PC-3 (cell line): ENCODE measurements around the gene SLC4A5. TPM values are rescaled to one million over a fixed set of nuclear protein-coding genes. Genes with fewer than 3 reads are reported as not detected.

Source experiments
- ATAC-seq: fragments of 200-7000 bp; cut with Tn5 transposase; 2 replicates; pipeline ENCODE4 v1.9.1; 2020; ENCODE audit warnings: mild to moderate bottlenecking, moderate library complexity
- BruUV-seq: library from RNA; stranded (reverse); fragments of 400-500 nt; replicated peaks from 2 replicates; lab custom pipeline; 2021; lab: Mats Ljungman, UMichigan
- CTCF ChIA-PET: fragments of 300-600 bp; sonication (Branson Sonifier 250); formaldehyde crosslinking; loops from one replicate; lab custom pipeline; 2022; ENCODE audit warnings: antibody characterized with exemption; lab: Charles Lee
- POLR2A ChIA-PET: fragments of 300-600 bp; sonication (Branson Sonifier 250); formaldehyde crosslinking; loops from one replicate; lab custom pipeline; 2022; ENCODE audit warnings: antibody characterized with exemption; ENCODE audit not compliant: unreplicated experiment; lab: Charles Lee
- DNase-seq: peaks from one replicate; pipeline ENCODE4 v3.0.0-alpha.2; 2015
- H2AFZ ChIP-seq: fragments of 300-600 bp; sonication (generic); 2 replicates; pipeline ENCODE4 v1.6.0; 2016; ENCODE audit warnings: antibody characterized with exemption, low read length
- H3F3A ChIP-seq: fragments of 300-600 bp; sonication (generic); one replicate; pipeline ENCODE4 v1.6.0; 2017; ENCODE audit warnings: antibody characterized with exemption, low read length, control low read depth, mild to moderate bottlenecking; ENCODE audit not compliant: unreplicated experiment
- H3K27ac ChIP-seq: fragments of 300-600 bp; sonication (generic); 2 replicates; pipeline ENCODE4 v1.5.1; 2016; ENCODE audit warnings: mild to moderate bottlenecking, low read length
- H3K27me3 ChIP-seq: fragments of 300-600 bp; sonication (generic); 2 replicates; pipeline ENCODE4 v1.6.1; 2016; ENCODE audit warnings: low read length, mixed read lengths
- H3K36me3 ChIP-seq: fragments of 300-600 bp; sonication (generic); 2 replicates; pipeline ENCODE4 v1.6.1; 2016; ENCODE audit warnings: low read depth, mixed run types, low read length, mixed read lengths
- H3K4me1 ChIP-seq: fragments of 300-600 bp; sonication (generic); 2 replicates; pipeline ENCODE4 v1.5.1; 2016; ENCODE audit warnings: low read length; ENCODE audit not compliant: insufficient read depth
- H3K4me2 ChIP-seq: fragments of 300-600 bp; sonication (generic); 2 replicates; pipeline ENCODE4 v1.6.0; 2016; ENCODE audit warnings: low read length
- H3K4me3 ChIP-seq: fragments of 300-600 bp; sonication (generic); 2 replicates; pipeline ENCODE4 v1.5.1; 2016; ENCODE audit warnings: mild to moderate bottlenecking, low read length, mixed read lengths
- H3K79me2 ChIP-seq: fragments of 300-600 bp; sonication (generic); 2 replicates; pipeline ENCODE4 v1.6.1; 2017; ENCODE audit warnings: low read length, mixed read lengths
- H3K9ac ChIP-seq: fragments of 300-600 bp; sonication (generic); 2 replicates; pipeline ENCODE4 v1.6.0; 2016; ENCODE audit warnings: mild to moderate bottlenecking, low read length
- H3K9me2 ChIP-seq: fragments of 300-600 bp; sonication (generic); replicated peaks from 2 replicates; pipeline ENCODE4 v1.6.1; 2016; ENCODE audit warnings: mixed run types, low read length, mixed read lengths
- H3K9me3 ChIP-seq: fragments of 300-600 bp; sonication (generic); 2 replicates; pipeline ENCODE4 v1.6.1; 2016; ENCODE audit warnings: low read length, mixed read lengths
- H4K20me1 ChIP-seq: fragments of 300-600 bp; sonication (generic); 2 replicates; pipeline ENCODE4 v1.6.1; 2016; ENCODE audit warnings: low read length, mixed read lengths
- CTCF ChIP-seq: fragments of 300-600 bp; sonication (generic); conservative IDR thresholded peaks from 2 replicates; pipeline ENCODE4 v1.5.1; 2017; ENCODE audit warnings: antibody characterized with exemption, low read depth, mild to moderate bottlenecking, low read length
- EZH2 ChIP-seq: fragments of 300-600 bp; sonication (generic); IDR thresholded peaks from one replicate; pipeline ENCODE4 v1.6.1; 2017; ENCODE audit warnings: antibody characterized with exemption, mild to moderate bottlenecking, low read length; ENCODE audit not compliant: unreplicated experiment
- EZH2phosphoT487 ChIP-seq: fragments of 300-600 bp; sonication (generic); IDR thresholded peaks from 2 replicates; pipeline ENCODE4 v1.6.1; 2018; ENCODE audit warnings: mild to moderate bottlenecking, antibody characterized with exemption, low read length, borderline replicate concordance
- intact Hi-C: fragments of 100-400 bp; cut with micrococcal nuclease; formaldehyde crosslinking; loops from 2 replicates; pipeline ENCODE4 v1.9.0; 2023
- total RNA-seq: library from RNA; depleted of rRNA; stranded (reverse); fragments of >200 nt; gene quantifications from 2 replicates; pipeline ENCODE4 v1.2.3, GENCODE V29; 2014

The SLC4A5 gene
- total RNA-seq, 1 experiment from 2014 or later, result 2.4 TPM

- ChIA-PET POLR2A (no interaction called here), CTCF (no interaction called here)
- Histone ChIP-seq H3K4me2 (no peak overlapping the region), H3K27me3 (no peaks in the 10 kb centered on the region), H3K36me3 (no peaks in the 10 kb centered on the region), H3K4me1 (peaks cover 5% of the 10 kb centered on the region; the same call in 1 of the 2 replicates), H3K27ac (no peak overlapping the region), H3K9me3 (no peaks in the 10 kb centered on the region), H3K9ac (no peak overlapping the region), H3K4me3 (no peak overlapping the region), H3F3A (no peaks in the 10 kb centered on the region), H3K9me2 (no peaks in the 10 kb centered on the region), H2AFZ (no peak overlapping the region), H4K20me1 (peaks cover 7% of the 10 kb centered on the region), H3K79me2 (peaks cover 14% of the 10 kb centered on the region)
- no TSS peak for BruUV-seq
- DNase-seq (no peak), ATAC-seq (no peak)
- no peak for TF ChIP-seq CTCF
- TF ChIP-seq EZH2, result no peak
- TF ChIP-seq EZH2phosphoT487, result no peak
- intact Hi-C loops, result loop anchor here (5.0 kb wide), 1 partner anchor 263 kb away; the partner anchor contains the start of genes INO80B and WBP1
Measured at GRCh38 chr2:74194799-74195198, 148.4 kb downstream of the SLC4A5 start.

GRCh38 chr2:74191596-74192380 is 151.4 kb downstream of the SLC4A5 start:
- ChIA-PET CTCF (interaction anchor here (0.7 kb wide), 1 partner anchor 365 kb away, joined by 3 read pairs; no protein-coding TSS in a partner anchor), POLR2A (interaction anchor here (0.6 kb wide), 1 partner anchor 13 kb away, joined by 3 read pairs; the partner anchor contains the start of gene MOB1A)
- Histone ChIP-seq H3K4me1 (no peaks in the 10 kb centered on the region), H3K4me3 (no peak overlapping the region), H3K9me3 (no peaks in the 10 kb centered on the region), H3K27me3 (no peaks in the 10 kb centered on the region), H3K4me2 (no peak overlapping the region), H3K79me2 (no peaks in the 10 kb centered on the region), H2AFZ (no peak overlapping the region), H3K27ac (no peak overlapping the region), H3K9me2 (no peaks in the 10 kb centered on the region), H4K20me1 (no peaks in the 10 kb centered on the region), H3K36me3 (no peaks in the 10 kb centered on the region), H3K9ac (no peak overlapping the region), H3F3A (no peaks in the 10 kb centered on the region)
- DNase-seq (no peak), ATAC-seq (no peak)
- no TSS peak for BruUV-seq
- intact Hi-C loops, result no loop called here
- TF ChIP-seq EZH2 (no peak), EZH2phosphoT487 (no peak), CTCF (no peak)

- Histone ChIP-seq H3K4me2 (no peak overlapping the region), H3K36me3 (no peaks in the 10 kb centered on the region), H3K9ac (no peak overlapping the region), H2AFZ (no peak overlapping the region), H3F3A (no peaks in the 10 kb centered on the region), H3K4me1 (no peaks in the 10 kb centered on the region), H3K79me2 (no peaks in the 10 kb centered on the region), H3K27ac (no peak overlapping the region), H3K9me2 (no peaks in the 10 kb centered on the region), H3K9me3 (no peaks in the 10 kb centered on the region), H4K20me1 (no peaks in the 10 kb centered on the region), H3K4me3 (no peak overlapping the region), H3K27me3 (no peaks in the 10 kb centered on the region)
- no peak for TF ChIP-seq CTCF
- TF ChIP-seq EZH2, result no peak
- no peak for TF ChIP-seq EZH2phosphoT487
- intact Hi-C loops, result no loop called here
- CTCF ChIA-PET, result no interaction called here
- no peak for ATAC-seq
- DNase-seq, result no peak
- POLR2A ChIA-PET, result no interaction called here
- no TSS peak for BruUV-seq
Measured at GRCh38 chr2:74188696-74189095, 154.5 kb downstream of the SLC4A5 start.
